H1 (cell line): ENCODE data around the gene ME3. TPM values are rescaled to one million over a fixed set of nuclear protein-coding genes. Genes with fewer than 3 reads are reported as not detected.

Source experiments
- CTCF ChIA-PET: fragments of 300-600 bp; sonication (Branson Sonifier 250); formaldehyde crosslinking; loops from one replicate; lab custom pipeline; 2021; ENCODE audit not compliant: partially characterized antibody; lab: Charles Lee
- POLR2A ChIA-PET: fragments of 300-600 bp; sonication (Branson Sonifier 250); formaldehyde crosslinking; loops from one replicate; lab custom pipeline; 2021; ENCODE audit warnings: inconsistent platforms; ENCODE audit not compliant: partially characterized antibody; lab: Charles Lee
- DNase-seq, 2 experiments: peaks; one replicate each; pipeline versions ENCODE4 v3.0.0 to v3.0.0-alpha.2; 2010 to 2022; ENCODE audit warnings: low spot score in 2 of 2, low read depth in 1 of 2, mixed read lengths in 1 of 2
- FAIRE-seq: peaks from 2 replicates; lab custom pipeline; 2011; peaks lifted over from hg19 to GRCh38; lab: Jason Lieb, UNC
- H2AFZ ChIP-seq: 2 replicates; pipeline ENCODE4 v1.8.1; 2012; ENCODE audit warnings: low read length, inconsistent platforms
- H2AK5ac ChIP-seq: 2 replicates; pipeline ENCODE4 v1.6.1; 2013; ENCODE audit warnings: low read depth, low read length
- H2BK120ac ChIP-seq: replicated peaks from 2 replicates; pipeline ENCODE3; 2013; ENCODE audit warnings: low read depth, low read length, inconsistent platforms
- H2BK12ac ChIP-seq: 2 replicates; pipeline ENCODE4 v1.6.1; 2013; ENCODE audit warnings: low read depth, low read length
- H2BK15ac ChIP-seq: 2 replicates; pipeline ENCODE4 v1.6.1; 2013; ENCODE audit warnings: low read length
- H2BK20ac ChIP-seq: 2 replicates; pipeline ENCODE4 v1.6.1; 2013; ENCODE audit warnings: low read length
- H2BK5ac ChIP-seq: 2 replicates; pipeline ENCODE4 v1.6.1; 2013; ENCODE audit warnings: low read depth, low read length
- H3K14ac ChIP-seq: 2 replicates; pipeline ENCODE4 v1.6.1; 2013; ENCODE audit warnings: inconsistent platforms; ENCODE audit not compliant: insufficient read length
- H3K18ac ChIP-seq: 2 replicates; pipeline ENCODE4 v1.6.1; 2013; ENCODE audit warnings: low read length; ENCODE audit errors: extremely low read depth
- H3K23ac ChIP-seq: 2 replicates; pipeline ENCODE4 v1.6.1; 2013; ENCODE audit warnings: inconsistent platforms; ENCODE audit not compliant: insufficient read length
- H3K23me2 ChIP-seq: 2 replicates; pipeline ENCODE4 v1.6.1; 2013; ENCODE audit warnings: low read depth, low read length
- H3K27ac ChIP-seq: 2 replicates; pipeline ENCODE4 v1.6.1; 2011; ENCODE audit warnings: low read depth, low read length, inconsistent platforms
- H3K27me3 ChIP-seq, 4 experiments: replicated peaks in 1 of 4; 1 replicate in 1 of 4; 2 replicates in 3 of 4; pipeline versions ENCODE4 v1.6.1 to v1.8.1; 2011 to 2013; ENCODE audit warnings: low read length in 3 of 4, mild to moderate bottlenecking in 3 of 4, inconsistent platforms in 2 of 4, mixed read lengths in 2 of 4, moderate library complexity in 1 of 4; ENCODE audit not compliant: control insufficient read depth in 3 of 4, insufficient read depth in 3 of 4; ENCODE audit errors: extremely low read depth in 1 of 4
- H3K36me3 ChIP-seq, 4 experiments: 2 replicates each; pipeline versions ENCODE4 v1.6.1 to v1.8.1; 2011 to 2013; ENCODE audit warnings: mild to moderate bottlenecking in 4 of 4, low read length in 3 of 4, moderate library complexity in 2 of 4, control low read depth in 1 of 4, inconsistent platforms in 1 of 4; ENCODE audit not compliant: insufficient read depth in 4 of 4, control insufficient read depth in 2 of 4
- H3K4ac ChIP-seq: replicated peaks from 2 replicates; pipeline ENCODE3; 2013; ENCODE audit warnings: low read length, low read depth, mixed read lengths, inconsistent platforms; ENCODE audit not compliant: insufficient read length
- H3K4me1 ChIP-seq, 4 experiments: replicated peaks in 1 of 4; 1 replicate in 1 of 4; 2 replicates in 3 of 4; pipeline versions ENCODE4 v1.6.1 to v1.8.1; 2011 to 2013; ENCODE audit warnings: low read length in 3 of 4, inconsistent platforms in 2 of 4, mixed read lengths in 1 of 4; ENCODE audit not compliant: insufficient read depth in 4 of 4, control insufficient read depth in 3 of 4
- H3K4me2 ChIP-seq, 2 experiments: 2 replicates each; pipeline versions ENCODE4 v1.6.1 to v1.8.1; 2011 to 2013; ENCODE audit warnings: low read depth in 2 of 2, low read length in 2 of 2, control low read depth in 1 of 2, inconsistent platforms in 1 of 2, mild to moderate bottlenecking in 1 of 2; ENCODE audit not compliant: insufficient read depth in 1 of 2
- H3K4me3 ChIP-seq, 4 experiments: fragments of 200-600, 300-600 bp in 1 of 4; sonication (generic), shearing (Covaris generic), sonication (Bioruptor Twin) in 1 of 4; 2 replicates each; pipeline versions ENCODE4 v1.5.1 to v1.8.1; 2011 to 2016; ENCODE audit warnings: low read length in 4 of 4, low read depth in 3 of 4, control low read depth in 2 of 4, inconsistent platforms in 2 of 4, mild to moderate bottlenecking in 2 of 4, mixed read lengths in 1 of 4, moderate library complexity in 1 of 4; ENCODE audit not compliant: insufficient read depth in 2 of 4; ENCODE audit errors: extremely low read depth in 1 of 4
- H3K56ac ChIP-seq: replicated peaks from 2 replicates; pipeline ENCODE3; 2013; ENCODE audit warnings: low read depth, mild to moderate bottlenecking, mixed read lengths, low read length, inconsistent platforms; ENCODE audit not compliant: insufficient read length
- H3K79me1 ChIP-seq: 2 replicates; pipeline ENCODE4 v1.6.1; 2013; ENCODE audit warnings: low read depth, low read length, control low read depth
- H3K79me2 ChIP-seq, 2 experiments: 2 replicates each; pipeline versions ENCODE4 v1.6.1 to v1.8.1; 2012 to 2013; ENCODE audit warnings: low read length in 2 of 2, mild to moderate bottlenecking in 2 of 2, inconsistent platforms in 1 of 2; ENCODE audit not compliant: insufficient read depth in 2 of 2, control insufficient read depth in 1 of 2
- H3K9ac ChIP-seq, 4 experiments: replicated peaks in 1 of 4; 1 replicate in 1 of 4; 2 replicates in 3 of 4; pipeline versions ENCODE4 v1.6.1 to v1.8.1; 2011 to 2013; ENCODE audit warnings: low read depth in 3 of 4, low read length in 3 of 4, control low read depth in 2 of 4, mild to moderate bottlenecking in 2 of 4, moderate library complexity in 2 of 4, inconsistent platforms in 1 of 4; ENCODE audit errors: extremely low read depth in 1 of 4
- H3K9me3 ChIP-seq, 2 experiments: 2 replicates each; pipeline versions ENCODE4 v1.6.1 to v1.8.1; 2012 to 2013; ENCODE audit warnings: mild to moderate bottlenecking in 2 of 2, moderate library complexity in 2 of 2, control low read depth in 1 of 2, inconsistent platforms in 1 of 2, low read depth in 1 of 2, low read length in 1 of 2, mixed read lengths in 1 of 2; ENCODE audit not compliant: insufficient read depth in 2 of 2
- H4K20me1 ChIP-seq, 2 experiments: replicated peaks in 1 of 2; 2 replicates each; pipeline versions ENCODE3 to v1.8.1; 2011 to 2013; ENCODE audit warnings: inconsistent platforms in 2 of 2, low read length in 2 of 2, mild to moderate bottlenecking in 1 of 2; ENCODE audit not compliant: insufficient read depth in 2 of 2, control insufficient read depth in 1 of 2
- H4K5ac ChIP-seq: 2 replicates; pipeline ENCODE4 v1.6.1; 2013; ENCODE audit warnings: low read length, low read depth, mixed read lengths, inconsistent platforms; ENCODE audit not compliant: insufficient read length
- H4K8ac ChIP-seq: 2 replicates; pipeline ENCODE4 v1.8.0; 2013; ENCODE audit warnings: mild to moderate bottlenecking, moderate library complexity, low read length, inconsistent platforms; ENCODE audit not compliant: insufficient read depth; ENCODE audit errors: extremely low read depth
- H4K91ac ChIP-seq: replicated peaks from 2 replicates; pipeline ENCODE3; 2013; ENCODE audit warnings: low read length, mixed read lengths, inconsistent platforms; ENCODE audit not compliant: insufficient read length
- ASH2L ChIP-seq: fragments of 200-600, 300-600 bp; sonication (generic); IDR thresholded peaks from one replicate; pipeline ENCODE4 v1.7.1; 2017; ENCODE audit warnings: low read length
- ATF3 ChIP-seq: IDR thresholded peaks from 2 replicates; pipeline ENCODE4 v1.6.1; 2011; ENCODE audit warnings: low read depth, mild to moderate bottlenecking, low read length; ENCODE audit not compliant: insufficient read depth
- BACH1 ChIP-seq: IDR thresholded peaks from 2 replicates; pipeline ENCODE4 v1.6.1; 2012; ENCODE audit warnings: low read length, improper control_type of control experiment
- CREB1 ChIP-seq: IDR thresholded peaks from 2 replicates; pipeline ENCODE4 v1.6.1; 2012; ENCODE audit warnings: inconsistent platforms
- PHF8 ChIP-seq: fragments of 200-600 bp; sonication (generic); conservative IDR thresholded peaks from 2 replicates; pipeline ENCODE4 v1.7.1; 2012; ENCODE audit warnings: low read depth, mild to moderate bottlenecking, inconsistent platforms, low read length, moderate library complexity
- POU5F1 ChIP-seq: IDR thresholded peaks from 2 replicates; pipeline ENCODE4 v1.6.1; 2011; ENCODE audit warnings: low read depth, mild to moderate bottlenecking, low read length, moderate library complexity
- SIRT6 ChIP-seq: IDR thresholded peaks from one replicate; pipeline ENCODE4 v1.7.1; 2012; ENCODE audit warnings: low read length, inconsistent platforms
- SIX5 ChIP-seq: IDR thresholded peaks from 2 replicates; pipeline ENCODE4 v1.6.1; 2011; ENCODE audit warnings: mild to moderate bottlenecking, low read depth, low read length
- TAF1 ChIP-seq: IDR thresholded peaks from 2 replicates; pipeline ENCODE4 v1.6.1; 2011; ENCODE audit warnings: mild to moderate bottlenecking, low read depth, low read length
- WGBS, 2 experiments: shearing (Covaris generic) in 1 of 2; methylation state at CpG; one replicate each; pipeline versions ENCODE4 v1.1.6 to v1.1.7; 2013 to 2015; ENCODE audit warnings: low lambda C conversion rate in 2 of 2, mixed read lengths in 2 of 2, inconsistent platforms in 1 of 2, low coverage in 1 of 2, missing lambda C conversion rate in 1 of 2; ENCODE audit not compliant: insufficient replicate concordance in 2 of 2, insufficient coverage in 1 of 2, insufficient read length in 1 of 2; ENCODE audit errors: extremely low coverage in 1 of 2, missing lambda C conversion rate in 1 of 2; 5-methylcytosine and 5-hydroxymethylcytosine counted together
- polyA plus RNA-seq, 7 experiments: library from polyadenylated mRNA; depleted of rRNA in 3 of 7; stranded (reverse) in 5 of 7; unstranded in 2 of 7; fragments of >200 nt in 5 of 7; fragments of 200-250 nt in 2 of 7; gene quantifications; 1 replicate in 5 of 7; 2 replicates in 1 of 7; 4 replicates in 1 of 7; pipeline versions ENCODE4 v1.2.1 to v1.2.3, GENCODE V29; 2011 to 2013; ENCODE audit warnings: missing spikeins in 2 of 7, mixed read lengths in 2 of 7
- total RNA-seq: library from RNA; stranded (reverse); fragmentation: NEBNext Ultra II Directional; extraction: Animal tissue kit (Norgen Biotek cat#: 25700); gene quantifications from 2 replicates; pipeline ENCODE4 v1.2.1, GENCODE V29; 2021

The ME3 gene
- total and polyA plus RNA-seq, 2 of the 8 experiments (the other 6 are each of a cell fraction or from before 2014, with no cell fraction given), result 1.5 to 2.8 TPM

GRCh38 chr11:86548271-86548917 lies 124.0 kb downstream of the ME3 start:
- Histone ChIP-seq H3K23me2 (no peaks in the 10 kb centered on the region), H2BK15ac (no peak overlapping the region), H3K79me1 (no peaks in the 10 kb centered on the region), H3K4ac (no peak overlapping the region), H2BK12ac (no peak overlapping the region), H3K56ac (no peak overlapping the region), H3K4me2 (no peak overlapping the region), H2BK5ac (no peak overlapping the region), H2AFZ (no peak overlapping the region), H3K27me3 (no peaks in the 10 kb centered on the region), H4K20me1 (no peaks in the 10 kb centered on the region), H3K79me2 (no peaks in the 10 kb centered on the region), H3K9ac (no peak overlapping the region), H3K4me3 (no peak overlapping the region), H2AK5ac (no peak overlapping the region), H4K91ac (no peak overlapping the region), H3K14ac (no peak overlapping the region), H3K4me1 (peaks cover 0 to 4% (median 1%) of the 10 kb centered on the region in 4 experiments; a peak in 2 of 7 replicates), H3K23ac (no peak overlapping the region), H3K18ac (no peak overlapping the region), H3K9me3 (no peaks in the 10 kb centered on the region), H4K5ac (no peak overlapping the region), H2BK20ac (no peak overlapping the region), H3K36me3 (no peaks in the 10 kb centered on the region), H2BK120ac (no peak overlapping the region), H3K27ac (no peak overlapping the region), H4K8ac (no peak overlapping the region)
- ChIA-PET POLR2A (interaction anchor here (0.9 kb wide), 1 partner anchor 10 kb away, joined by 3 read pairs; no protein-coding TSS in a partner anchor), CTCF (interaction anchor here (0.6 to 2.1 kb wide), 5 partner anchors 14 to 489 kb away, joined by 3 to 7 read pairs (median 4); partner anchors contain the start of gene TMEM135)
- 90% methylated on average over 6 of the region's 6 CpGs; no CpG with 5 or more reads in 1 of the 2 experiments for WGBS, 2 experiments
- TF ChIP-seq TAF1, result no peak
- TF ChIP-seq PHF8, result no peak
- no peak for TF ChIP-seq POU5F1
- TF ChIP-seq CREB1, result no peak
- no peak for TF ChIP-seq SIRT6
- no peak for TF ChIP-seq ASH2L
- TF ChIP-seq BACH1, result no peak
- no peak for TF ChIP-seq SIX5
- no peak for TF ChIP-seq ATF3
- DNase-seq (no peak), FAIRE-seq (no peak)
